Calu3 (cell line): ENCODE results near the gene SLC39A10. TPM values are rescaled to one million over a fixed set of nuclear protein-coding genes. Genes with fewer than 3 reads are reported as not detected.

Experiments
- BruUV-seq: library from RNA; stranded (reverse); fragments of 400-500 nt; replicated peaks from 2 replicates; lab custom pipeline; 2021; lab: Mats Ljungman, UMichigan
- CTCF ChIA-PET: fragments of 300-600 bp; sonication (Branson Sonifier 250); formaldehyde crosslinking; loops from one replicate; lab custom pipeline; 2022; ENCODE audit warnings: antibody characterized with exemption; lab: Charles Lee
- DNase-seq: peaks from one replicate; pipeline ENCODE4 v3.0.0; 2022
- H3K27ac Mint-ChIP-seq: one replicate; pipeline ENCODE4 v1.8.0; 2022; ENCODE audit warnings: mixed read lengths; ENCODE audit not compliant: unreplicated experiment
- H3K27me3 Mint-ChIP-seq: one replicate; pipeline ENCODE4 v1.8.0; 2022; ENCODE audit warnings: mixed read lengths; ENCODE audit not compliant: unreplicated experiment
- H3K36me3 Mint-ChIP-seq: one replicate; pipeline ENCODE4 v1.8.0; 2022; ENCODE audit warnings: mild to moderate bottlenecking, moderate library complexity, mixed read lengths; ENCODE audit not compliant: insufficient read depth, unreplicated experiment
- H3K4me1 Mint-ChIP-seq: one replicate; pipeline ENCODE4 v1.8.0; 2022; ENCODE audit warnings: mild to moderate bottlenecking, low read depth, mixed read lengths; ENCODE audit not compliant: unreplicated experiment
- H3K4me3 Mint-ChIP-seq: one replicate; pipeline ENCODE4 v1.8.0; 2022; ENCODE audit warnings: mild to moderate bottlenecking, low read depth, moderate library complexity, mixed read lengths; ENCODE audit not compliant: unreplicated experiment
- H3K9me3 Mint-ChIP-seq: one replicate; pipeline ENCODE4 v1.8.0; 2022; ENCODE audit warnings: low read depth, mixed read lengths; ENCODE audit not compliant: unreplicated experiment
- intact Hi-C: fragments of 100-400 bp; cut with micrococcal nuclease; formaldehyde crosslinking; loops from one replicate; pipeline ENCODE4 v1.10.0; 2022; ENCODE audit not compliant: unreplicated experiment
- total RNA-seq: library from RNA; stranded (reverse); gene quantifications from 2 replicates; pipeline ENCODE4 v1.2.3, GENCODE V29; 2022
- TF ChIP-seq, protein P1 (sequence below): fragments of 200-600 bp; IDR thresholded peaks from one replicate; pipeline ENCODE4 v1.8.0; 2022; ENCODE audit warnings: antibody characterized with exemption; ENCODE audit not compliant: unreplicated experiment

Gene SLC39A10
- total RNA-seq, 1 experiment from 2014 or later: 133 TPM

- DNase-seq: no peak
- H3K4me1 Mint-ChIP-seq: no peaks in the 10 kb centered on the region
- H3K4me3 Mint-ChIP-seq: no peak overlapping the region
- no peaks in the 10 kb centered on the region for H3K27me3 Mint-ChIP-seq
- H3K9me3 Mint-ChIP-seq: no peaks in the 10 kb centered on the region
- BruUV-seq: no TSS peak
- TF ChIP-seq, protein P1, sequence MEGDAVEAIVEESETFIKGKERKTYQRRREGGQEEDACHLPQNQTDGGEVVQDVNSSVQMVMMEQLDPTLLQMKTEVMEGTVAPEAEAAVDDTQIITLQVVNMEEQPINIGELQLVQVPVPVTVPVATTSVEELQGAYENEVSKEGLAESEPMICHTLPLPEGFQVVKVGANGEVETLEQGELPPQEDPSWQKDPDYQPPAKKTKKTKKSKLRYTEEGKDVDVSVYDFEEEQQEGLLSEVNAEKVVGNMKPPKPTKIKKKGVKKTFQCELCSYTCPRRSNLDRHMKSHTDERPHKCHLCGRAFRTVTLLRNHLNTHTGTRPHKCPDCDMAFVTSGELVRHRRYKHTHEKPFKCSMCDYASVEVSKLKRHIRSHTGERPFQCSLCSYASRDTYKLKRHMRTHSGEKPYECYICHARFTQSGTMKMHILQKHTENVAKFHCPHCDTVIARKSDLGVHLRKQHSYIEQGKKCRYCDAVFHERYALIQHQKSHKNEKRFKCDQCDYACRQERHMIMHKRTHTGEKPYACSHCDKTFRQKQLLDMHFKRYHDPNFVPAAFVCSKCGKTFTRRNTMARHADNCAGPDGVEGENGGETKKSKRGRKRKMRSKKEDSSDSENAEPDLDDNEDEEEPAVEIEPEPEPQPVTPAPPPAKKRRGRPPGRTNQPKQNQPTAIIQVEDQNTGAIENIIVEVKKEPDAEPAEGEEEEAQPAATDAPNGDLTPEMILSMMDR: no peak
- intact Hi-C loops: no loop called here
- CTCF ChIA-PET: no interaction called here
- H3K36me3 Mint-ChIP-seq: no peaks in the 10 kb centered on the region
- no peak overlapping the region for H3K27ac Mint-ChIP-seq
Observed at GRCh38 chr2:195649629-195650190, 7.3 kb upstream of the SLC39A10 start.

DNA sequence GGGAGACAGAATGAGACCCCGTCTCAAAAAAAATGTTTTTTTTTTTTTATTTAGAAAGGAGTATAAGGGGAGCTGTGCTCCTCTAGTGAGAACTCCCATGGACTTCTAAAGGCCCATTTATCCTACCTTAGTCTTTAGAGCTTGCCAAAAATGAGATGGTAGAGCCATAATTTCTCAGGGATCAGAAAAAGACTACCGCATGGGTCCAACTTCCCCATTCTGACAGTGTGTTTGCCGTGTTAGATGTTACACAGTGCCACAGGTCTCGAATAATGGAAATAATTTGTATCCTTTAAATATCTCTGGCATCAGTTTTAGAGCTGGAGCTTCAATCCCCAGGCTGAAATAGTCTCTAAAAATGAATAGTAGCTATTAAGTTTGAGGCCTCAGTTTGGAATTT lies 6.0 kb upstream of the SLC39A10 start:
- CTCF ChIA-PET: interaction anchor here (0.6 to 0.7 kb wide), 3 partner anchors 9 to 1160 kb away, joined by 3 to 6 read pairs (median 3); no protein-coding TSS in a partner anchor
- Mint-ChIP-seq H3K36me3 (peaks cover 3% of the 10 kb centered on the region), H3K4me1 (peaks cover 5% of the 10 kb centered on the region), H3K4me3 (no peak overlapping the region), H3K27ac (no peak overlapping the region), H3K27me3 (no peaks in the 10 kb centered on the region), H3K9me3 (no peaks in the 10 kb centered on the region)
- TF ChIP-seq, protein P1: no peak
- DNase-seq: no peak
- intact Hi-C loops: no loop called here
- no TSS peak for BruUV-seq

- H3K36me3 Mint-ChIP-seq: peaks cover 21% of the 10 kb centered on the region
- BruUV-seq: no TSS peak
- intact Hi-C loops: no loop called here
- H3K27me3 Mint-ChIP-seq: no peaks in the 10 kb centered on the region
- peaks cover 11% of the 10 kb centered on the region for H3K4me1 Mint-ChIP-seq
- H3K4me3 Mint-ChIP-seq: no peak overlapping the region
- no peak overlapping the region for H3K27ac Mint-ChIP-seq
- H3K9me3 Mint-ChIP-seq: no peaks in the 10 kb centered on the region
- no peak for DNase-seq
- TF ChIP-seq, protein P1: no peak
- CTCF ChIA-PET: no interaction called here
Observed at GRCh38 chr2:195652911-195653310, 4.1 kb upstream of the SLC39A10 start.

DNA sequence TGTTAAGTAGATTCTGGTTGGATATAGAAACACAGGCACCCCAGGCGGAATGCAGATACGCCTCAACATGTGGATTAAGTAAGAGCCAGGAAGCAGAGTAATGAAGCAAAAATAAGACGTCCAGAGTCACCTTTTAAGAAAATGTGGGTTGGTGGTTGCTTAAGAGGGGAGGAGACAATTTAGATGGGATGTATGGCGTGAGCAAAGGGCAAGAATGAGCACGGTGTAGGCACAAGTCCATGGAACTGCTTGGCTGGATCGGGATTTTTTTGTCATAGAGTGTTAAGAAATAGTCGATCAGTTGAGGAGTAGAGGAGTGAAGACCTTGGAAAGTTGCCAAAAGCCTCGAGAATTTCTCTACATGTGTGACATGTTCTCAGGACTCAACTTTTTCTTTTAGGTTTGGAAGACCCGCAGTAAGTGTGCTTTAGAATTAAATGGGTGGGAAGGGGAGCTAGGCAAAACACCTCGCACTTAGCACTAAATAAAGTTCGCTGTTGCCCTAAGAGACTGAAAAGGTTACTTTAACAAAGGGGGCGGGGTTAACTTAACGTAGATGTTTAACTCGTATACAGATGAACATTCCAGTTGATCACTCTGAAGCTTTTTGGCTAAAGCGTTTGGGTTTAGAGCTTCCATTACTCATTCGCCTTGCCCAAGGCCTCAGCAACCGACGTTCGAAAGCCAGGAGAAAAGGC lies 716 bp upstream of the SLC39A10 start:
- H3K9me3 Mint-ChIP-seq: no peaks in the 10 kb centered on the region
- CTCF ChIA-PET: interaction anchor here (0.6 to 1.7 kb wide), 19 partner anchors 8 to 337 kb away, joined by 3 to 20 read pairs (median 4); no protein-coding TSS in a partner anchor

More for the DNA sequence above, 716 bp upstream of the SLC39A10 start:
- no TSS peak for BruUV-seq
- Mint-ChIP-seq H3K4me1 (peaks cover 28% of the 10 kb centered on the region), H3K27ac (peak overlapping the region; percentile 99), H3K27me3 (no peaks in the 10 kb centered on the region), H3K4me3 (peak overlapping the region; percentile 97), H3K36me3 (peaks cover 40% of the 10 kb centered on the region)
- intact Hi-C loops: loop anchor here (5.0 kb wide), 1 partner anchor 64 kb away; no protein-coding TSS in a partner anchor
- DNase-seq: no peak
- TF ChIP-seq, protein P1: no peak
